Heart left ventricle (tissue), 13 donors: ENCODE data around the gene ARID3B.

ENCODE experiments used
- POLR2A ChIP-seq, 2 donors: fragments of 450-650 bp; IDR thresholded peaks; one replicate each; pipeline ENCODE4 v1.6.1; 2017; ENCODE audit warnings: antibody characterized with exemption in 2 of 2, mild to moderate bottlenecking in 2 of 2, moderate library complexity in 2 of 2
- TF ChIP-seq, protein P1 (sequence below), 12 donors: fragments of 200-600 bp; sonication (generic) in 4 of 12; IDR thresholded peaks; one replicate each; pipeline versions ENCODE4 v1.5.0 to v1.8.0; 2018 to 2022; ENCODE audit warnings: antibody characterized with exemption in 12 of 12, mild to moderate bottlenecking in 5 of 12
- donor health status: ischemic (EF 13 %, LVEDD 7.1; RV severe dilation, severe dysfunction).
- donor health status: DM: no; HTN: yes; CAD: no.
- donor health status: DM: no; HTN: no; CAD: no.
- donor health status: ischemic (EF 25% LVEDD 6.9; RV normal size, moderate dysfunction).
- donor health status: ischemic (EF 25% LVEDD 5.7; RV mildly dilated, moderate dysfunction).
- donor health status: ischemic (EF 35%, LVEDD 5.7; RV mildly dilated, moderate dysfunction).
- donor health status: nonischemic (EF 11% LVEDD 7.7; RV severe dilation, severe dysfunction).
- donor health status: DM: yes; HTN: yes; CAD: no.
- donor health status: PGD.
- donor health status: ischemic (EF 29% LVEDD 5.4; RV normal size, mild dysfunction).
- donor health status: nonischemic (EF 23%, LVEDD 6.1; RV moderate dilation, normal function).

DNA sequence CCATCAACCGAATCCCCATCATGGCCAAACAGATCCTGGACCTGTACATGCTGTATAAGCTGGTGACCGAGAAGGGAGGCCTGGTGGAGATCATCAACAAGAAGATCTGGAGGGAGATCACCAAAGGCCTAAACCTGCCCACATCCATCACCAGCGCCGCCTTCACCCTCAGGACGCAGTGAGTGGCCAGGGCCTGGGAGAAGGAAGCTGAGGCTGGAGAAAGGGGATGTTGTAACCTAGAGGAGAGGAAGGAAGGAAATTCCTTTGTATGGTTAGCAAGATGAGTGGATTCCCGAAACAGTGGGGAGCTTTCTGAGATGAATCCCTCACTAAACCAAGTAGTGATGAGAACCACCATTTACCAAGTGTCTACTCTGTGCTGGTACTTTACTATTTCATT is 48.8 kb downstream of the ARID3B start:
- TF ChIP-seq, protein P1, sequence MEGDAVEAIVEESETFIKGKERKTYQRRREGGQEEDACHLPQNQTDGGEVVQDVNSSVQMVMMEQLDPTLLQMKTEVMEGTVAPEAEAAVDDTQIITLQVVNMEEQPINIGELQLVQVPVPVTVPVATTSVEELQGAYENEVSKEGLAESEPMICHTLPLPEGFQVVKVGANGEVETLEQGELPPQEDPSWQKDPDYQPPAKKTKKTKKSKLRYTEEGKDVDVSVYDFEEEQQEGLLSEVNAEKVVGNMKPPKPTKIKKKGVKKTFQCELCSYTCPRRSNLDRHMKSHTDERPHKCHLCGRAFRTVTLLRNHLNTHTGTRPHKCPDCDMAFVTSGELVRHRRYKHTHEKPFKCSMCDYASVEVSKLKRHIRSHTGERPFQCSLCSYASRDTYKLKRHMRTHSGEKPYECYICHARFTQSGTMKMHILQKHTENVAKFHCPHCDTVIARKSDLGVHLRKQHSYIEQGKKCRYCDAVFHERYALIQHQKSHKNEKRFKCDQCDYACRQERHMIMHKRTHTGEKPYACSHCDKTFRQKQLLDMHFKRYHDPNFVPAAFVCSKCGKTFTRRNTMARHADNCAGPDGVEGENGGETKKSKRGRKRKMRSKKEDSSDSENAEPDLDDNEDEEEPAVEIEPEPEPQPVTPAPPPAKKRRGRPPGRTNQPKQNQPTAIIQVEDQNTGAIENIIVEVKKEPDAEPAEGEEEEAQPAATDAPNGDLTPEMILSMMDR (IDR thresholded peaks at IDR 0.05) = no peak
- no peak for TF ChIP-seq POLR2A (IDR thresholded peaks at IDR 0.05)
